IMR-90 (cell line): ENCODE data around the gene MPI. TPM values are rescaled to one million over a fixed set of nuclear protein-coding genes. Genes with fewer than 3 reads are reported as not detected.

ENCODE experiments used
- ATAC-seq: fragments of 200-7000 bp; cut with Tn5 transposase; 2 replicates; pipeline ENCODE4 v1.9.1; 2020; ENCODE audit warnings: low read depth, mild to moderate bottlenecking, moderate library complexity
- BruUV-seq: library from RNA; stranded (reverse); fragments of 400-500 nt; replicated peaks from 2 replicates; lab custom pipeline; 2021; lab: Mats Ljungman, UMichigan
- CTCF ChIA-PET: fragments of 300-600 bp; formaldehyde crosslinking; extraction: SDS; loops from one replicate; lab custom pipeline; 2021; ENCODE audit warnings: antibody characterized with exemption; lab: Yijun Ruan, JAX
- POLR2A ChIA-PET: fragments of 300-600 bp; sonication (Branson Sonifier 250); formaldehyde crosslinking; loops from one replicate; lab custom pipeline; 2022; ENCODE audit warnings: antibody characterized with exemption; ENCODE audit not compliant: unreplicated experiment; lab: Charles Lee
- DNase-seq: peaks from one replicate; pipeline ENCODE4 v3.0.0; 2013
- H2AFZ ChIP-seq: replicated peaks from 2 replicates; pipeline ENCODE3; 2013; ENCODE audit warnings: low read length, mild to moderate bottlenecking; ENCODE audit not compliant: poor library complexity
- H2AK5ac ChIP-seq: 2 replicates; pipeline ENCODE4 v1.6.1; 2013; ENCODE audit warnings: low read depth, low read length, inconsistent platforms
- H2AK9ac ChIP-seq: replicated peaks from 2 replicates; pipeline ENCODE3; 2013; ENCODE audit warnings: mild to moderate bottlenecking, low read depth, low read length, moderate library complexity; ENCODE audit not compliant: poor library complexity
- H2BK120ac ChIP-seq: 2 replicates; pipeline ENCODE4 v1.6.1; 2013; ENCODE audit warnings: low read depth, low read length, inconsistent platforms
- H2BK15ac ChIP-seq: 3 replicates; pipeline ENCODE4 v1.6.1; 2013; ENCODE audit warnings: low read depth, low read length, inconsistent platforms
- H2BK20ac ChIP-seq: 2 replicates; pipeline ENCODE4 v1.6.1; 2013; ENCODE audit warnings: low read depth, mild to moderate bottlenecking, inconsistent platforms, low read length, moderate library complexity
- H2BK5ac ChIP-seq: 2 replicates; pipeline ENCODE4 v1.6.1; 2013; ENCODE audit warnings: mild to moderate bottlenecking, low read depth, low read length, inconsistent platforms; ENCODE audit not compliant: poor library complexity, severe bottlenecking
- H3K14ac ChIP-seq: replicated peaks from 2 replicates; pipeline ENCODE4 v1.6.1; 2013; ENCODE audit warnings: low read depth, low read length, inconsistent platforms
- H3K18ac ChIP-seq: 2 replicates; pipeline ENCODE4 v1.6.1; 2013; ENCODE audit warnings: low read depth, low read length, control low read depth
- H3K23ac ChIP-seq: 2 replicates; pipeline ENCODE4 v1.6.1; 2013; ENCODE audit warnings: low read depth, low read length, inconsistent platforms
- H3K27ac ChIP-seq: 2 replicates; pipeline ENCODE4 v1.5.1; 2013; ENCODE audit warnings: mild to moderate bottlenecking, control low read depth, low read length; ENCODE audit not compliant: insufficient read depth
- H3K27me3 ChIP-seq: 2 replicates; pipeline ENCODE4 v1.6.1; 2013; ENCODE audit warnings: low read length; ENCODE audit not compliant: control insufficient read depth, insufficient read depth
- H3K36me3 ChIP-seq: 2 replicates; pipeline ENCODE4 v1.6.1; 2013; ENCODE audit warnings: low read length, mixed read lengths; ENCODE audit not compliant: control insufficient read depth, insufficient read depth
- H3K4ac ChIP-seq: 2 replicates; pipeline ENCODE4 v1.6.1; 2013; ENCODE audit warnings: low read depth, low read length, inconsistent platforms
- H3K4me1 ChIP-seq: 2 replicates; pipeline ENCODE4 v1.6.1; 2013; ENCODE audit warnings: low read length, mixed read lengths; ENCODE audit not compliant: control insufficient read depth, insufficient read depth
- H3K4me2 ChIP-seq: 2 replicates; pipeline ENCODE4 v1.6.1; 2013; ENCODE audit warnings: low read depth, mild to moderate bottlenecking, control low read depth, low read length, moderate library complexity
- H3K4me3 ChIP-seq: 2 replicates; pipeline ENCODE4 v1.5.1; 2013; ENCODE audit warnings: low read depth, mild to moderate bottlenecking, control low read depth, low read length, moderate library complexity; ENCODE audit not compliant: insufficient read depth
- H3K56ac ChIP-seq: 2 replicates; pipeline ENCODE4 v1.6.1; 2013; ENCODE audit warnings: low read length, inconsistent platforms; ENCODE audit not compliant: insufficient read depth; ENCODE audit errors: extremely low read depth
- H3K79me1 ChIP-seq, 2 experiments: 2 replicates each; pipeline ENCODE4 v1.6.1; 2013; ENCODE audit warnings: low read length in 2 of 2, inconsistent platforms in 1 of 2, low read depth in 1 of 2
- H3K9ac ChIP-seq: 2 replicates; pipeline ENCODE4 v1.6.1; 2013; ENCODE audit warnings: low read depth, low read length, control low read depth
- H3K9me1 ChIP-seq: 2 replicates; pipeline ENCODE4 v1.6.1; 2013; ENCODE audit warnings: low read length, inconsistent platforms; ENCODE audit not compliant: insufficient read depth
- H3K9me3 ChIP-seq: 2 replicates; pipeline ENCODE4 v1.6.1; 2013; ENCODE audit warnings: low read length; ENCODE audit not compliant: control insufficient read depth, insufficient read depth
- H4K20me1 ChIP-seq: 2 replicates; pipeline ENCODE4 v1.6.1; 2013; ENCODE audit warnings: low read length, inconsistent platforms; ENCODE audit not compliant: insufficient read depth
- H4K5ac ChIP-seq: 2 replicates; pipeline ENCODE4 v1.6.1; 2013; ENCODE audit warnings: mild to moderate bottlenecking, low read depth, low read length, control low read depth
- H4K8ac ChIP-seq, 2 experiments: 2 replicates each; pipeline ENCODE4 v1.6.1; 2013; ENCODE audit warnings: low read depth in 2 of 2, low read length in 2 of 2, control low read depth in 1 of 2, inconsistent platforms in 1 of 2
- H4K91ac ChIP-seq: 2 replicates; pipeline ENCODE4 v1.6.1; 2013; ENCODE audit warnings: low read depth, low read length, inconsistent platforms; ENCODE audit not compliant: insufficient read depth
- BHLHE40 ChIP-seq: fragments of 150-350 bp; IDR thresholded peaks from 2 replicates; pipeline ENCODE4 v1.6.1; 2016; ENCODE audit warnings: mild to moderate bottlenecking, low read depth, low read length
- CHD1 ChIP-seq: IDR thresholded peaks from 2 replicates; pipeline ENCODE4 v1.6.1; 2012; ENCODE audit warnings: low read depth, low read length, improper control_type of control experiment
- CTCF ChIP-seq: conservative IDR thresholded peaks from 2 replicates; pipeline ENCODE4 v1.5.1; 2012; ENCODE audit warnings: mild to moderate bottlenecking, low read depth, low read length, improper control_type of control experiment
- ELK1 ChIP-seq: fragments of 150-350 bp; IDR thresholded peaks from 2 replicates; pipeline ENCODE4 v1.6.1; 2016; ENCODE audit warnings: low read depth, mild to moderate bottlenecking, low read length, moderate library complexity, borderline replicate concordance
- FOS ChIP-seq: fragments of 150-350 bp; IDR thresholded peaks from 2 replicates; pipeline ENCODE4 v1.6.1; 2016; ENCODE audit warnings: low read depth, low read length
- MAFK ChIP-seq: IDR thresholded peaks from 2 replicates; pipeline ENCODE4 v1.6.1; 2012; ENCODE audit warnings: low read depth, low read length, improper control_type of control experiment
- MAZ ChIP-seq: IDR thresholded peaks from 2 replicates; pipeline ENCODE4 v1.6.1; 2012; ENCODE audit warnings: low read depth, mild to moderate bottlenecking, low read length, improper control_type of control experiment, moderate library complexity, borderline replicate concordance
- MXI1 ChIP-seq: IDR thresholded peaks from 2 replicates; pipeline ENCODE4 v1.6.1; 2012; ENCODE audit warnings: low read depth, mild to moderate bottlenecking, low read length, moderate library complexity, borderline replicate concordance
- NFE2L2 ChIP-seq: fragments of 150-350 bp; IDR thresholded peaks from 2 replicates; pipeline ENCODE4 v1.6.1; 2016; ENCODE audit warnings: low read depth, mild to moderate bottlenecking, low read length
- POLR2A ChIP-seq: IDR thresholded peaks from 2 replicates; pipeline ENCODE4 v1.6.1; 2012; ENCODE audit warnings: mild to moderate bottlenecking, low read depth, low read length
- RAD21 ChIP-seq: IDR thresholded peaks from 2 replicates; pipeline ENCODE4 v1.6.1; 2012; ENCODE audit warnings: low read length, improper control_type of control experiment
- RCOR1 ChIP-seq: IDR thresholded peaks from 2 replicates; pipeline ENCODE4 v1.6.1; 2012; ENCODE audit warnings: mild to moderate bottlenecking, low read length, improper control_type of control experiment; ENCODE audit not compliant: insufficient replicate concordance
- RFX5 ChIP-seq: IDR thresholded peaks from 2 replicates; pipeline ENCODE4 v1.8.0; 2012; ENCODE audit warnings: low read depth, mild to moderate bottlenecking, low read length, moderate library complexity
- SMC3 ChIP-seq: fragments of 150-350 bp; IDR thresholded peaks from 2 replicates; pipeline ENCODE4 v1.6.1; 2016; ENCODE audit warnings: low read depth, mild to moderate bottlenecking, antibody characterized with exemption, low read length, moderate library complexity
- WGBS, 2 experiments: methylation state at CpG; one replicate each; pipeline versions ENCODE4 v1.1.5 to v1.1.7; 2013; ENCODE audit warnings: missing lambda C conversion rate in 2 of 2; ENCODE audit not compliant: insufficient read length in 1 of 2; ENCODE audit errors: extremely low coverage in 2 of 2; 5-methylcytosine and 5-hydroxymethylcytosine counted together
- dilution Hi-C: fragments of 300-500 bp; cut with HindIII; formaldehyde crosslinking; loops from one replicate; pipeline ENCODE4 v1.14.3; 2018; ENCODE audit warnings: low sequenced_read_pairs; ENCODE audit not compliant: unreplicated experiment
- in situ Hi-C: fragments of 300-500 bp; cut with MboI; formaldehyde crosslinking; loops from 3 replicates; pipeline ENCODE4 v1.14.3; 2019; ENCODE audit warnings: low sequenced_read_pairs, inconsistent platforms, mixed read lengths
- intact Hi-C: fragments of 100-400 bp; cut with micrococcal nuclease; formaldehyde crosslinking; loops from 2 replicates; pipeline ENCODE4 v1.10.0; 2022
- polyA plus RNA-seq, 3 experiments: library from polyadenylated mRNA; depleted of rRNA; stranded (reverse); fragments of >200 nt; gene quantifications; 2 replicates each; pipeline ENCODE4 v1.2.3, GENCODE V29; 2012; ENCODE audit warnings: low replicate concordance in 1 of 3
- total RNA-seq: library from RNA; depleted of rRNA; stranded (reverse); fragments of >200 nt; gene quantifications from 2 replicates; pipeline ENCODE4 v1.2.3, GENCODE V29; 2012
- TF ChIP-seq, protein P1 (sequence below): fragments of 150-350 bp; IDR thresholded peaks from 2 replicates; pipeline ENCODE4 v1.6.1; 2017; ENCODE audit warnings: mild to moderate bottlenecking, antibody characterized with exemption, low read length, low read depth

The MPI gene
- total and polyA plus RNA-seq, 2 of the 4 experiments (the other 2 are of a cell fraction) = 80.1 to 91.8 TPM

GRCh38 chr15:74847432-74847831 is 42.4 kb upstream of the MPI start:
- in situ Hi-C loops = no loop called here
- Histone ChIP-seq H3K56ac (no peak overlapping the region), H3K18ac (no peak overlapping the region), H2BK20ac (no peak overlapping the region), H3K9ac (no peak overlapping the region), H4K8ac (no peak overlapping the region), H2AK5ac (no peak overlapping the region), H3K9me1 (0 out of 2 replicates have a peak, but pooled peaks cover 3% of the 10 kb centered on the region), H4K91ac (no peak overlapping the region), H3K14ac (no peak overlapping the region), H2BK5ac (no peak overlapping the region), H3K4ac (no peak overlapping the region), H2AK9ac (no peak overlapping the region), H4K5ac (no peak overlapping the region), H3K23ac (no peak overlapping the region), H3K79me1 (peaks cover 0 to 8% of the 10 kb centered on the region in 2 experiments; a peak in 1 of 4 replicates), H2AFZ (no peak overlapping the region), H3K27ac (no peak overlapping the region), H3K4me3 (no peak overlapping the region), H2BK15ac (no peak overlapping the region), H3K27me3 (no peaks in the 10 kb centered on the region), H2BK120ac (no peak overlapping the region), H3K4me2 (no peak overlapping the region), H3K4me1 (no peaks in the 10 kb centered on the region; the same call in 1 of the 2 replicates), H3K9me3 (no peaks in the 10 kb centered on the region), H4K20me1 (no peaks in the 10 kb centered on the region), H3K36me3 (peaks cover 49% of the 10 kb centered on the region)
- POLR2A ChIA-PET = no interaction called here
- BruUV-seq = no TSS peak
- DNase-seq = no peak
- CTCF ChIA-PET = no interaction called here
- dilution Hi-C loops = no loop called here
- no CpG with 5 or more reads among the region's 3 CpGs for WGBS, 2 experiments
- TF ChIP-seq CTCF = no peak
- TF ChIP-seq MAZ = no peak
- no peak for TF ChIP-seq MAFK
- TF ChIP-seq ELK1 = no peak
- no peak for TF ChIP-seq RAD21
- TF ChIP-seq SMC3 = no peak
- TF ChIP-seq, protein P1, sequence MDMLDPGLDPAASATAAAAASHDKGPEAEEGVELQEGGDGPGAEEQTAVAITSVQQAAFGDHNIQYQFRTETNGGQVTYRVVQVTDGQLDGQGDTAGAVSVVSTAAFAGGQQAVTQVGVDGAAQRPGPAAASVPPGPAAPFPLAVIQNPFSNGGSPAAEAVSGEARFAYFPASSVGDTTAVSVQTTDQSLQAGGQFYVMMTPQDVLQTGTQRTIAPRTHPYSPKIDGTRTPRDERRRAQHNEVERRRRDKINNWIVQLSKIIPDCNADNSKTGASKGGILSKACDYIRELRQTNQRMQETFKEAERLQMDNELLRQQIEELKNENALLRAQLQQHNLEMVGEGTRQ = no peak
- no peak for TF ChIP-seq RFX5
- TF ChIP-seq MXI1 = no peak
- no peak for TF ChIP-seq RCOR1
- no peak for TF ChIP-seq NFE2L2
- TF ChIP-seq POLR2A = no peak
- no peak for TF ChIP-seq CHD1
- no peak for TF ChIP-seq FOS
- no peak for TF ChIP-seq BHLHE40
- intact Hi-C loops = no loop called here
- no peak for ATAC-seq
